ENCODE results near the gene HNRNPA3.
"Not testable (repeated sequence)": the region's sequence is repeated elsewhere in the genome, so short reads cannot be mapped to it uniquely, and the experiment has no call there.

The HNRNPA3 gene

DNA sequence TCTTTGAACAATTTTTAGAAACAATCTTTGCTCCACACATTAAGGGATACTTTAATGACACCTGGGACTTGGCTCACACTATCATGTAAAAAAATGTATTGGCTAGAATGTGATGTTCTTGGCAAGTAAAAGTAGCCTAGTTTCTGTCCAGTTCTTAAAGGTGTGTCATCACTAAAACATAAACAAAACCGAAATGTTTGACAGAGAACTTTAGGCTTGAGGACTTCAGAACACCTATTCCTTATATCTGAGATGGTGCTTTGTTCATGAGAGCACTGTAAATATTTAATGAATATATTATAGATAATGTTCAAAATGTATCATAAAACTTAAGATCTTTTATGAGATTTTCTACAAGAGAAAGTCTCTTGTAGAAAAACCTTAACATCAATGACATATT, 19.8 kb upstream of the HNRNPA3 start:
- FAIRE-seq = no peak
- TF ChIP-seq POLR2AphosphoS5 (IDR thresholded peaks at IDR 0.05; ENCODE audit: low read depth, low read length) (no peak), POLR2A (IDR thresholded peaks at IDR 0.05; ENCODE audit: low read depth, low read length) (no peak), TAF1 (IDR thresholded peaks at IDR 0.05; ENCODE audit: borderline replicate concordance, low read depth, low read length) (no peak)

DNA sequence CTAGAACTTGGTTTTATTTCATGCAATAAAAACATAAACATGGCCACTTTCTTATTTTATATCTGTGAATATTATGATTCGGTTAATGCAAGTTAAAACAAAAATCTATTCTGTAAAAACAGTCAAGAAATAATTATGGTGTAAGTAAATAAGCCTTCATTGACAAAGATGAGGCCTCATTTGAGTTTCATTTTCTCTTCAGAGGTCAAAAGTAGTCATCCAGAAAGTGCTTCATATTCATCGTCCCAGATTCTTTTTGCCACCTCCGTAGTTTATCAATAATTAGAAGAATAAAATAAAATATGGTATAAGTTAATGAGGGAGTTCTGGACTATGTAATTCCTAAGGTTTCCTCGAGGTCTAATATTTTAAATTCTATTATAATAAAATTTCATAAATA, 19.4 kb upstream of the HNRNPA3 start:
- FAIRE-seq (no peak), DNase-seq (ENCODE audit: insufficient read length) (no peak)
- TF ChIP-seq POLR2AphosphoS5 (IDR thresholded peaks at IDR 0.05; ENCODE audit: low read depth, low read length) (no peak), TAF1 (IDR thresholded peaks at IDR 0.05; ENCODE audit: borderline replicate concordance, low read depth, low read length) (no peak), POLR2A (IDR thresholded peaks at IDR 0.05; ENCODE audit: low read depth, low read length) (no peak)

More for the DNA sequence above, 19.8 kb upstream of the HNRNPA3 start:
- no peak for DNase-seq (ENCODE audit: insufficient read length)

DNA sequence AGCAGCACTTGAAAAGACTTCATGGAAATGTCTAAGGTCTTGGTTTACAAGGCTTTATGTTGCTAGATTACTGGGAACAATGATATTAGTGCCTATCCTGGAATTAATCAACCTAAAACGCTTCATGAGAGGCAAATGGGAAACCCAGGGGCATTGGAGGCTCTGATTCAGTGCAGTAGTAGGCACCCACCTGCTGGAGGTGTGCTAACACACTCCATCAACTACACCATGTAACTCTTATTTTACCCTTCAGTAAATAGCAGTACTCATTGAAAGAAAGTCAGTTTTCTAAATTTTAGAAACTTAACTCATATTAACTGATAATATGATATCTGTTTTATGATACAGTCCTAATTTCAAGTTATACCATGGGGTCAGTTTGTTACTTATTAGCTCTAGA, 17.4 kb upstream of the HNRNPA3 start:
- DNase-seq (ENCODE audit: insufficient read length) (no peak), FAIRE-seq (no peak)
- TF ChIP-seq POLR2A (IDR thresholded peaks at IDR 0.05; ENCODE audit: low read depth, low read length) (no peak), TAF1 (IDR thresholded peaks at IDR 0.05; ENCODE audit: borderline replicate concordance, low read depth, low read length) (no peak), POLR2AphosphoS5 (IDR thresholded peaks at IDR 0.05; ENCODE audit: low read depth, low read length) (no peak)

DNA sequence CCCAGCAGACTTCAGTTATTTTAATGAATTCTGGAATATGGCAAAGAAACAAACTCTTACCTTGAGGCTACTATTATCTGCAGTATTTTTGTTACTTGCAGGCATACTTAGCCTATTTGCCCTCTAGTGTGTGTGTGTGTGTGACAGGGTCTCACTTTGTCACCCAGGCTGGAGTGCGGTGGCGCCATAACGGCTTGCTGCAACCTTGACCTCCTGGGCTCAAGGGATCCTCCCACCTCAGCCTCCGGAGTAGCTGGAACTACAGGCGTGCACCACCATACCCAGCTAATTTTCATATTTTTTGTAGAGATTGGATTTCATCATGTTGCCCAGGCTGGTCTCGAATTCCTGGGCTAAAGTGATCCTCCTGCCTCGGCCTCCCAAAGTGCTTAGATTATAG, 12.2 kb upstream of the HNRNPA3 start:
- not testable (repeated sequence) for FAIRE-seq; DNase-seq (ENCODE audit: insufficient read length)

DNA sequence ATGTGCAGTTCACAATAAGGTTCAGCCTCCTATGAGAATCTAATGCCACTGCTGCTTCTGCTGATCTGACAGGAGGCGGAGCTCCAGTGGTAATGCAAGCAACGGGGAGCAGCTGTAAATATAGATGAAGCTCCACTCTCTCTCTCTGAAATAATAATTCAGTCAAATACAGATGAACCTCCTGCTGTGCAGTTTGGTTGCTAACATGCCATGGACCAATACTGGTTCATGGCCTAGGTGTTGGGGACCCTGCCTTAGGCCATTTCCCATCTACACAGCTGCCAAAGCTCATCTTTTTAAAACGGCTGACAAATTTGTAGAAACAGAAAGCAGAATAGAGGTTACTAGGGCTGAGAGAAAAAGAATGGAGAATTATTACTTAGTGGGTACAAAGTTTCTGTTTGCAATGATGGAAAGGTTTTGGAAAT, 10.7 kb upstream of the HNRNPA3 start:
- no peak for TF ChIP-seq TAF1 (IDR thresholded peaks at IDR 0.05; ENCODE audit: borderline replicate concordance, low read depth, low read length)
- no peak for TF ChIP-seq POLR2A (IDR thresholded peaks at IDR 0.05; ENCODE audit: low read depth, low read length)
- TF ChIP-seq POLR2AphosphoS5 (IDR thresholded peaks at IDR 0.05; ENCODE audit: low read depth, low read length) = no peak
- FAIRE-seq (no peak), DNase-seq (ENCODE audit: insufficient read length) (no peak)

DNA sequence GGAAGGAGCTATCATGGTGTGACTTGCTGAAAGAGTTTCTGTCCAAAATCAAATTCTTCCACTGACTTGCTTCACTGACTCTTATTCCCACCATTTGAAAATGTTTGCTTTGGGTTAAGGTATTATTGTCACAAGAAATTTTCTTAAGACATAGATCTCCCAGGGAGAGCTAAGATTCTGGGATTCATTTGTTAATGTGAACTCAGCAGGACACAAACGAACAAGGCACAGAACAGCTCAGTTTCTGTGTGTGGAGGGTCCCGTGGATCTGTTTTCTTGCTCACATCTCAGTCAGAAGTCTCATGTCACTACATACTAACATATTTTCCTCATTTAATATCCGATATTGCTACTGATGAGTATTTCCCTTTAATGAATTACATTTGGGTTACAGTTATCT, 8.2 kb upstream of the HNRNPA3 start:
- TF ChIP-seq POLR2A (IDR thresholded peaks at IDR 0.05; ENCODE audit: low read depth, low read length) (no peak), TAF1 (IDR thresholded peaks at IDR 0.05; ENCODE audit: borderline replicate concordance, low read depth, low read length) (no peak), POLR2AphosphoS5 (IDR thresholded peaks at IDR 0.05; ENCODE audit: low read depth, low read length) (no peak)
- DNase-seq (ENCODE audit: insufficient read length) (no peak), FAIRE-seq (no peak)

DNA sequence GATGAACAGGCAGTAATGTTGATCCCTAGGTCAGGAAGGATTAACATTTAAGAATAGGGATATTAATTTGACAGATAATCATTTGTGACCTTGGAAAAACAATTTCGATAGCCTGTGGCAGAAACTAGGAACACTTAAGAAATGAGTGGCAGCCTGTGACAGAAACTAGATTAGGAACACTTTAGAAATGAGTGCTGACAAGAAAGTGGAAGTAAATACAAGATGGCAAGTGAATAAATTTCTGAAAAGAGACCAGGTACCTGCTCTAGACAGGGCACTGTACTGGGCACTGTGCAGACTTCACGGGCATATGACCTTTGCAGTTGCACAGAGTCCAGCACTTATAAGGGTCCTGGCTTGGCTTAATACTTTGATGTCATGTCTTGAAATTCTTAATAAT, 5.5 kb upstream of the HNRNPA3 start:
- TF ChIP-seq POLR2AphosphoS5 (IDR thresholded peaks at IDR 0.05; ENCODE audit: low read depth, low read length) (no peak), TAF1 (IDR thresholded peaks at IDR 0.05; ENCODE audit: borderline replicate concordance, low read depth, low read length) (no peak), POLR2A (IDR thresholded peaks at IDR 0.05; ENCODE audit: low read depth, low read length) (no peak)
- FAIRE-seq (peak; percentile 38), DNase-seq (ENCODE audit: insufficient read length) (no peak)

DNA sequence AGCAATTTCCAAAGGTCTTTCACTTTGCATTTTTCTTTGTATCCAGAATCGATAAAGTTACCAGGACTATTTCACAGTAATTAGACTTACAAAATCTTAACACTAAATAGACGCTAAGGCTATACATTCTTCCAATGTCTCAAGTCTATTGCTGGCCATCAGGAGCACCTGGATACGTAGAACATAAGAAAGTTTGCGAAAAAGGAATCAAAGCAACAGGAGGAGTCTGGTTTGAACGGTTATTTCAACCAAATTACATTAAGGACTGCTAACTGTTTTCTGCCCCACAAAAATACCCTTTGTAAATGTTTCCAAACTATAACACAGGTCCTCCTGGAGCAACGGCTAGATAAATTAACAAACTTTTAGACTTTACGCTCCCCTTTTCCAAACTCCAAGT, 1.4 kb upstream of the HNRNPA3 start:
- TF ChIP-seq POLR2A (IDR thresholded peaks at IDR 0.05; ENCODE audit: low read depth, low read length) = no peak
- no peak for TF ChIP-seq TAF1 (IDR thresholded peaks at IDR 0.05; ENCODE audit: borderline replicate concordance, low read depth, low read length)
- no peak for TF ChIP-seq POLR2AphosphoS5 (IDR thresholded peaks at IDR 0.05; ENCODE audit: low read depth, low read length)
- DNase-seq (ENCODE audit: insufficient read length) (no peak), FAIRE-seq (no peak)

DNA sequence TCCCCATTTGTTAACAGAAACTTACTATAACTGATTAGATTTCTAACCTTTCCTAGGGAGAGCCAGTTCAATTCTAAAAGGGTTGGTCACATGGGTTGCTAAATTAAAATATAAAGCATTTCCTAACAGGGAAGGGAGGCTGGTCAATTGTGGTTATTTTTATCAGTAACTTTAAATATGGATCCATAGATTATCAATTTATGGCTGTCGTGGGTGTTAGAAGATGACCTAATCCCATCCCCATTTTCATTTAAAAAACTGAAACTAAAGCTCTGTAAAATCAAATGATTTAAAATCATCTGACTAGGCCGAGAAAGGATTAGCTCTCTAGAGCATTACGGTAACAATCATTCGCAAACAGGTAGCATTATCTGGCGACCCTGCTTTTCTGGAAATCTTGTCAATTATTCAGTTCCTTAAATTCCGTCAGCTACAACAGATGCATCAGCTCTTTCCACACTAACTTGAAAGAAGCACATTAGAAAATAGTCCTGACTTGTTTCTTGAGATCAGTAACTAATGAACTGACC, 953 bp upstream of the HNRNPA3 start:
- DNase-seq (ENCODE audit: insufficient read length) = no peak
- FAIRE-seq = peak; percentile 9
- TF ChIP-seq POLR2A (IDR thresholded peaks at IDR 0.05; ENCODE audit: low read depth, low read length) = no peak
- no peak for TF ChIP-seq TAF1 (IDR thresholded peaks at IDR 0.05; ENCODE audit: borderline replicate concordance, low read depth, low read length)
- no peak for TF ChIP-seq POLR2AphosphoS5 (IDR thresholded peaks at IDR 0.05; ENCODE audit: low read depth, low read length)

DNA sequence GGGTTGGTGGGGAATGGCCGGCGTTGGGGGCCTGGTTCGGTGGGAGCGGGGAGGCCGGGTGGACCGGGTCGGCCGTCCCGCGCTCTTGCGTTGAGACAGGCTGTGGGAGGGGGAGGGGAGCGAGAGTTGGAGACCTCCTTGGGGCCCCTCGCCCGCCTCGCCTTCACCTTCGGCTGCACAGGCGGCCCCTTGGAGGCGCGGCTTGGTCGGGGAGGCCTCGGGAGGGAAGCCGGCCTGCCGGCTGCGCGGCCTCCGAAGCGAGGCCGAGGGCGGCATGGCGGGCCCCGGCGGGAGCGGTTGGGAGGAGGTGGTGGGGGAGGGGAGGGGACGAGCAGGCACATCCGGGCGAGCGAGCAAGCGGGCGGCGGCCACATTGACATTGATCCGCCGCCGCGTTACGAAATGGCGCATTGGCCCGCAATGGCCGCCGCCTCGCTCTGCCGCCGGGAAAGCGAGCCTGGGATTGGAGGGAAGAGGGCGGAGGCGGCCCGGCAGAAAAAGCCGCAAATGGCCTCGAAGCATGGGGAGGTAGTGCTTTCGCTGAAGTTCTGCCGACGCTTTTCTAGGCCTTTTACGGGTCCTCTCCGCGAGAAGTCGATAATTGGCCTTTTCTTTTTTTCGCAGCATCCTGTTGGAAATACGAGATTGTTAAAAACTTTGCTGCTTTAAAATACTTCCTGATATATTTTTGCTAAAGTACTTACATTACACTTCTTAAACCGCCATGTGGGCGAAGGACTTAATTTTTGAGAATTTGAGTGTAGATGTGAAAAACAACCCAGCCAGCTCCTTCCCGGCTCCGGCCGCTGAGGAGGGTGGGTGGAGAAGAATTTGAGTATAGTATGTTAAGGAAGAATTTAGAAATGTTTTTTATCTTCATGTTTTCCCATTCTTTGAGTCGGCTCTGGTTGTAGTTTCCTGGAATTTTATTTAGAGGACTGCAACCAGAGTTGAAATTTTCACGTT, 580 bp downstream of the HNRNPA3 start:
- TF ChIP-seq TAF1 (IDR thresholded peaks at IDR 0.05; ENCODE audit: borderline replicate concordance, low read depth, low read length) = peak; percentile 65
- peak; percentile 63; the same call in 1 of the 2 replicates for TF ChIP-seq POLR2AphosphoS5 (IDR thresholded peaks at IDR 0.05; ENCODE audit: low read depth, low read length)
- peak; percentile 70; the same call in 1 of the 2 replicates for TF ChIP-seq POLR2A (IDR thresholded peaks at IDR 0.05; ENCODE audit: low read depth, low read length)
- FAIRE-seq (peak; percentile 80), DNase-seq (ENCODE audit: insufficient read length) (peak; percentile 80)

DNA sequence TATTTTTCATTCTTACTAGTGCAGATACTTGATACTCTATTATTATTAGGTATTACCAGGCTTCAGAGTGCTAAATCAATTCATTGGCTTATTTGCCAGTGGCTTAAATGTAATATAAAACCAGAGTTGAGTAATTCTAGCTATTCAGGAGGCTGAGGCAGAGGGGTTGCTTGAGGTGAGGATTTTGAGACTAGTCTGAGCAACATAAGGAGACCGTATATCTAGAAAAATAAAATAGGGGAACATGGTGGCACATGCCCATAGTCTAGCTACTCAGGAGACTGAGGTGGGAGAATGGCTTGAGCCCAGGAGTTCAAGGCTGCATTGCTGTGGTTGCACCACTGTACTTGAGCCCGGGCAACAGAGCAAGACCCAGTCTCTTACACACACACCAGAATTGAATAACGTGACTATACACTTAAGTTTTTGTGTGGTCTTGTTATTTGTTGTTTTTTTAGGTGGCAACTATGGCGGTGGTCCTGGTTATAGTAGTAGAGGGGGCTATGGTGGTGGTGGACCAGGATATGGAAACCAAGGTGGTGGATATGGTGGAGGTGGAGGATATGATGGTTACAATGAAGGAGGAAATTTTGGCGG, 4.8 kb downstream of the HNRNPA3 start:
- TF ChIP-seq POLR2A (IDR thresholded peaks at IDR 0.05; ENCODE audit: low read depth, low read length) = peak; percentile 39; the same call in 1 of the 2 replicates
- no peak for TF ChIP-seq TAF1 (IDR thresholded peaks at IDR 0.05; ENCODE audit: borderline replicate concordance, low read depth, low read length)
- peak; percentile 51; the same call in 1 of the 2 replicates for TF ChIP-seq POLR2AphosphoS5 (IDR thresholded peaks at IDR 0.05; ENCODE audit: low read depth, low read length)
- DNase-seq (ENCODE audit: insufficient read length) = no peak
- FAIRE-seq = no peak

DNA sequence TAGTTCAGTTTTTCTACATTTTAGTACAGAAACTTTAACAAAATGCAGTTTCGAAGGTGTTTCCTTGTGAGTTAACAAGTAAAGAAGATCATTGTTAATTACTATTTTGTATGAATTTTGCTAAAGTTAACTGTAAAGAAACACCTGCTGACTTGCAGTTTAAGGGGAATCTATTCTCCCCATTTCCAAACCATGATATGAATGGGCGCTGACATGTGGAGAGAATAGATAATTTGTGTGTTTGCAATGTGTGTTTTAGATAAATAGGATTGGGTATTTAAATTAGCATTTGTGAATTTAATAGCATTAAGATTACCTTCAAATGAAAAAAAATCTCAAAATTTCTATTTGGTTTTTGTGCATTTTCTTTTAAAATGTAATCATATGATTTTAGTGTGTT, 7.2 kb downstream of the HNRNPA3 start:
- not testable (repeated sequence) for FAIRE-seq; DNase-seq (ENCODE audit: insufficient read length)

Data from GM12892 (cell line).